Activated CD8-positive, alpha-beta T cell treated with anti-CD3 and anti-CD28 coated beads, Interleukin-2, amount 10 ng/mL, durations not matched to agents 7 days and 5 days (primary cell): ENCODE measurements around the gene MAPK6. TPM values are rescaled to one million over a fixed set of nuclear protein-coding genes. Genes with fewer than 3 reads are reported as not detected.
"Not testable (repeated sequence)": the region's sequence is repeated elsewhere in the genome, so short reads cannot be mapped to it uniquely, and the experiment has no call there.

Experiments
- ATAC-seq: fragments of 150-1000 bp; cut with Tn5 transposase; one replicate; pipeline ENCODE4 v1.10.0; 2021; ENCODE audit warnings: moderate library complexity
- CTCF ChIA-PET: fragments of 350-600 bp; sonication (Branson Sonifier 250); formaldehyde crosslinking; loops from one replicate; lab custom pipeline; 2021; ENCODE audit warnings: antibody characterized with exemption; lab: Charles Lee
- POLR2A ChIA-PET: fragments of 350-600 bp; sonication (Branson Sonifier 250); formaldehyde crosslinking; loops from one replicate; lab custom pipeline; 2021; ENCODE audit warnings: antibody characterized with exemption; lab: Charles Lee
- DNase-seq: peaks from one replicate; pipeline ENCODE4 v3.0.0-alpha.2; 2020
- H3K27ac Mint-ChIP-seq: one replicate; pipeline ENCODE4 v1.8.0; 2021; ENCODE audit warnings: mild to moderate bottlenecking, mixed read lengths
- H3K27me3 Mint-ChIP-seq: one replicate; pipeline ENCODE4 v1.8.0; 2021; ENCODE audit warnings: low read depth, mixed read lengths
- H3K36me3 Mint-ChIP-seq: one replicate; pipeline ENCODE4 v1.8.0; 2021; ENCODE audit warnings: low read depth, mixed read lengths
- H3K4me1 Mint-ChIP-seq: one replicate; pipeline ENCODE4 v1.8.0; 2021; ENCODE audit warnings: low read depth, mixed read lengths
- H3K4me3 Mint-ChIP-seq: one replicate; pipeline ENCODE4 v1.8.0; 2021; ENCODE audit warnings: mild to moderate bottlenecking, mixed read lengths
- H3K9me3 Mint-ChIP-seq: one replicate; pipeline ENCODE4 v1.8.0; 2022; ENCODE audit warnings: mixed read lengths; ENCODE audit not compliant: insufficient read depth
- total RNA-seq, 2 experiments: library from RNA; stranded (reverse); gene quantifications; one replicate each; pipeline ENCODE4 v1.2.3, GENCODE V29; 2021

Gene MAPK6
- total RNA-seq, 2 experiments from 2014 or later, result 26.5 to 31.8 TPM

GRCh38 chr15:52023169-52023922 lies 4.3 kb downstream of the MAPK6 start:
- H3K4me1 Mint-ChIP-seq, result peaks cover 32% of the 10 kb centered on the region
- H3K36me3 Mint-ChIP-seq, result peaks cover 11% of the 10 kb centered on the region
- no peaks in the 10 kb centered on the region for H3K27me3 Mint-ChIP-seq
- H3K9me3 Mint-ChIP-seq, result no peaks in the 10 kb centered on the region
- H3K27ac Mint-ChIP-seq, result peak overlapping the region; percentile 3
- ATAC-seq, result no peak
- CTCF ChIA-PET, result interaction anchor here (0.9 kb wide), 1 partner anchor 116 kb away, joined by 3 read pairs; no protein-coding TSS in a partner anchor
- DNase-seq, result no peak
- H3K4me3 Mint-ChIP-seq, result no peak overlapping the region
- POLR2A ChIA-PET, result interaction anchor here (0.6 kb wide), 1 partner anchor 135 kb away, joined by 3 read pairs; no protein-coding TSS in a partner anchor

GRCh38 chr15:52028431-52029093 lies 9.5 kb downstream of the MAPK6 start:
- peaks cover 6% of the 10 kb centered on the region for H3K9me3 Mint-ChIP-seq
- H3K4me3 Mint-ChIP-seq, result no peak overlapping the region
- ChIA-PET CTCF (interaction anchor here (0.7 to 1.1 kb wide), 4 partner anchors 9 to 63 kb away, joined by 3 to 4 read pairs (median 3); no protein-coding TSS in a partner anchor), POLR2A (interaction anchor here (1.3 kb wide), 1 partner anchor 9 kb away, joined by 5 read pairs; no protein-coding TSS in a partner anchor)
- no peaks in the 10 kb centered on the region for H3K27me3 Mint-ChIP-seq
- peaks cover 7% of the 10 kb centered on the region for H3K4me1 Mint-ChIP-seq
- DNase-seq, result no peak
- peaks cover 27% of the 10 kb centered on the region for H3K36me3 Mint-ChIP-seq
- no peak for ATAC-seq
- no peak overlapping the region for H3K27ac Mint-ChIP-seq

- POLR2A ChIA-PET, result interaction anchor here (1.3 kb wide), 1 partner anchor 10 kb away, joined by 5 read pairs; no protein-coding TSS in a partner anchor
- Mint-ChIP-seq H3K36me3 (peaks cover 41% of the 10 kb centered on the region), H3K9me3 (peaks cover 12% of the 10 kb centered on the region), H3K4me3 (no peak overlapping the region), H3K27me3 (no peaks in the 10 kb centered on the region), H3K27ac (no peak overlapping the region), H3K4me1 (peaks cover 7% of the 10 kb centered on the region)
- CTCF ChIA-PET, result interaction anchor here (0.7 to 1.1 kb wide), 5 partner anchors 15 to 197 kb away, joined by 3 to 5 read pairs (median 3); no protein-coding TSS in a partner anchor
- DNase-seq (no peak), ATAC-seq (no peak)
Measured at GRCh38 chr15:52030010-52030409, 11.0 kb downstream of the MAPK6 start.

GRCh38 chr15:52031556-52031955 lies 12.5 kb downstream of the MAPK6 start:
- POLR2A ChIA-PET, result no interaction called here
- CTCF ChIA-PET, result interaction anchor here (1.6 kb wide), 1 partner anchor 15 kb away, joined by 5 read pairs; no protein-coding TSS in a partner anchor
- peaks cover 7% of the 10 kb centered on the region for H3K4me1 Mint-ChIP-seq
- DNase-seq, result no peak
- no peak for ATAC-seq
- no peak overlapping the region for H3K27ac Mint-ChIP-seq
- peaks cover 40% of the 10 kb centered on the region for H3K36me3 Mint-ChIP-seq
- H3K9me3 Mint-ChIP-seq, result peaks cover 13% of the 10 kb centered on the region
- no peak overlapping the region for H3K4me3 Mint-ChIP-seq
- H3K27me3 Mint-ChIP-seq, result no peaks in the 10 kb centered on the region

- POLR2A ChIA-PET, result interaction anchor here (0.6 kb wide), 1 partner anchor 197 kb away, joined by 3 read pairs; no protein-coding TSS in a partner anchor
- no peak overlapping the region for H3K27ac Mint-ChIP-seq
- CTCF ChIA-PET, result interaction anchor here (0.7 to 3.9 kb wide), 4 partner anchors 7 to 41 kb away, joined by 4 to 23 read pairs (median 13); no protein-coding TSS in a partner anchor
- DNase-seq (no peak), ATAC-seq (no peak)
- H3K27me3 Mint-ChIP-seq, result no peaks in the 10 kb centered on the region
- peaks cover 20% of the 10 kb centered on the region for H3K4me1 Mint-ChIP-seq
- H3K4me3 Mint-ChIP-seq, result no peak overlapping the region
- peaks cover 28% of the 10 kb centered on the region for H3K36me3 Mint-ChIP-seq
- peaks cover 12% of the 10 kb centered on the region for H3K9me3 Mint-ChIP-seq
Measured at GRCh38 chr15:52037889-52038505, 19.0 kb downstream of the MAPK6 start.

GRCh38 chr15:52039925-52040781 lies 21.1 kb downstream of the MAPK6 start:
- peaks cover 28% of the 10 kb centered on the region for H3K4me1 Mint-ChIP-seq
- H3K27me3 Mint-ChIP-seq, result no peaks in the 10 kb centered on the region
- peaks cover 7% of the 10 kb centered on the region for H3K36me3 Mint-ChIP-seq
- DNase-seq, result no peak
- H3K27ac Mint-ChIP-seq, result peak overlapping the region; percentile 3
- H3K4me3 Mint-ChIP-seq, result no peak overlapping the region
- POLR2A ChIA-PET, result interaction anchor here (0.6 kb wide), 1 partner anchor 35 kb away, joined by 3 read pairs; no protein-coding TSS in a partner anchor
- ATAC-seq, result no peak
- H3K9me3 Mint-ChIP-seq, result peaks cover under 1% of the 10 kb centered on the region
- CTCF ChIA-PET, result interaction anchor here (1.0 to 1.6 kb wide), 2 partner anchors 29 to 39 kb away, joined by 3 to 6 read pairs; no protein-coding TSS in a partner anchor

- no peak for ATAC-seq
- no peak for DNase-seq
- H3K4me3 Mint-ChIP-seq, result no peak overlapping the region
- peaks cover 47% of the 10 kb centered on the region for H3K4me1 Mint-ChIP-seq
- ChIA-PET CTCF (interaction anchor here (0.6 to 0.7 kb wide), 2 partner anchors 22 to 154 kb away, joined by 3 to 4 read pairs; no protein-coding TSS in a partner anchor), POLR2A (interaction anchor here (0.7 kb wide), 1 partner anchor 69 kb away, joined by 3 read pairs; no protein-coding TSS in a partner anchor)
- no peaks in the 10 kb centered on the region for H3K9me3 Mint-ChIP-seq
- no peaks in the 10 kb centered on the region for H3K27me3 Mint-ChIP-seq
- peaks cover 16% of the 10 kb centered on the region for H3K36me3 Mint-ChIP-seq
- H3K27ac Mint-ChIP-seq, result no peak overlapping the region
Measured at GRCh38 chr15:52042051-52042851, 23.2 kb downstream of the MAPK6 start.

GRCh38 chr15:52045795-52046298 lies 26.8 kb downstream of the MAPK6 start:
- H3K4me3 Mint-ChIP-seq, result peak overlapping the region; percentile 63
- H3K9me3 Mint-ChIP-seq, H3K27me3 Mint-ChIP-seq: not testable (repeated sequence)
- DNase-seq (peak; percentile 79), ATAC-seq (peak; percentile 94)
- POLR2A ChIA-PET, result interaction anchor here (0.5 to 3.5 kb wide), 5 partner anchors 10 to 81 kb away, joined by 3 to 23 read pairs (median 4); partner anchors contain the start of gene LEO1
- CTCF ChIA-PET, result interaction anchor here (0.7 to 3.2 kb wide), 21 partner anchors 9 to 163 kb away, joined by 3 to 28 read pairs (median 4); partner anchors contain the start of gene LEO1
- peaks cover 33% of the 10 kb centered on the region for H3K36me3 Mint-ChIP-seq
- H3K27ac Mint-ChIP-seq, result peak overlapping the region; percentile 94
- peaks cover 41% of the 10 kb centered on the region for H3K4me1 Mint-ChIP-seq

GRCh38 chr15:52046552-52046951 lies 27.5 kb downstream of the MAPK6 start:
- H3K4me1 Mint-ChIP-seq, result peaks cover 41% of the 10 kb centered on the region
- not testable (repeated sequence) for ATAC-seq, H3K27me3 Mint-ChIP-seq, DNase-seq, H3K9me3 Mint-ChIP-seq
- H3K27ac Mint-ChIP-seq, result peak overlapping the region; percentile 94
- peaks cover 37% of the 10 kb centered on the region for H3K36me3 Mint-ChIP-seq
- ChIA-PET CTCF (interaction anchor here (0.7 to 3.2 kb wide), 16 partner anchors 8 to 162 kb away, joined by 3 to 28 read pairs (median 5); partner anchors contain the start of gene LEO1), POLR2A (interaction anchor here (3.5 kb wide), 1 partner anchor 26 kb away, joined by 23 read pairs; no protein-coding TSS in a partner anchor)
- H3K4me3 Mint-ChIP-seq, result peak overlapping the region; percentile 63
